Neural progenitor cell (in vitro differentiated cells): ENCODE measurements around the gene SYTL3. TPM values are rescaled to one million over a fixed set of nuclear protein-coding genes. Genes with fewer than 3 reads are reported as not detected.

ENCODE experiments used
- DNase-seq: peaks from one replicate; pipeline ENCODE4 v3.0.0-alpha.2; 2016; ENCODE audit warnings: low spot score
- H2AFZ ChIP-seq: fragments of 200-600 bp; sonication (generic); replicated peaks from 2 replicates; pipeline ENCODE4 v1.6.1; 2016; ENCODE audit warnings: antibody characterized with exemption
- H3F3A ChIP-seq: fragments of 200-600 bp; sonication (generic); 2 replicates; pipeline ENCODE4 v1.6.1; 2016; ENCODE audit warnings: antibody characterized with exemption, low read depth
- H3K27ac ChIP-seq: fragments of 200-600 bp; sonication (generic); 2 replicates; pipeline ENCODE4 v1.5.1; 2016; ENCODE audit warnings: mild to moderate bottlenecking
- H3K27me3 ChIP-seq: fragments of 200-600 bp; sonication (generic); 2 replicates; pipeline ENCODE4 v1.6.1; 2016; ENCODE audit warnings: mild to moderate bottlenecking, moderate library complexity
- H3K36me3 ChIP-seq: fragments of 200-600 bp; sonication (generic); 2 replicates; pipeline ENCODE4 v1.5.1; 2016
- H3K4me1 ChIP-seq: fragments of 200-600 bp; sonication (generic); 2 replicates; pipeline ENCODE4 v1.6.1; 2016; ENCODE audit warnings: mixed run types
- H3K4me2 ChIP-seq: fragments of 200-600 bp; sonication (generic); 2 replicates; pipeline ENCODE4 v1.6.1; 2016
- H3K4me3 ChIP-seq: fragments of 200-600 bp; sonication (generic); 2 replicates; pipeline ENCODE4 v1.5.1; 2016
- H3K79me2 ChIP-seq: fragments of 200-600 bp; sonication (generic); 2 replicates; pipeline ENCODE4 v1.6.1; 2016; ENCODE audit warnings: low read depth
- H3K9ac ChIP-seq: fragments of 200-600 bp; sonication (generic); 2 replicates; pipeline ENCODE4 v1.6.1; 2016
- H3K9me3 ChIP-seq: fragments of 200-600 bp; sonication (generic); 2 replicates; pipeline ENCODE4 v1.5.1; 2016; ENCODE audit warnings: low read depth
- H4K20me1 ChIP-seq: fragments of 200-600 bp; sonication (generic); 2 replicates; pipeline ENCODE4 v1.6.1; 2016; ENCODE audit warnings: low read depth
- H3K27ac Mint-ChIP-seq: 3 replicates; pipeline ENCODE4 v1.8.0; 2021; ENCODE audit warnings: mixed read lengths
- H3K27me3 Mint-ChIP-seq: 2 replicates; pipeline ENCODE4 v1.8.0; 2022; ENCODE audit warnings: low read depth, mild to moderate bottlenecking, inconsistent platforms, moderate library complexity, mixed read lengths; ENCODE audit not compliant: insufficient read depth
- H3K36me3 Mint-ChIP-seq: 3 replicates; pipeline ENCODE4 v1.8.0; 2021; ENCODE audit warnings: mixed read lengths
- H3K4me1 Mint-ChIP-seq: 3 replicates; pipeline ENCODE4 v1.8.0; 2021; ENCODE audit warnings: mixed read lengths
- H3K4me3 Mint-ChIP-seq: 3 replicates; pipeline ENCODE4 v1.8.0; 2021; ENCODE audit warnings: mild to moderate bottlenecking, moderate library complexity, mixed read lengths
- H3K9me3 Mint-ChIP-seq: 3 replicates; pipeline ENCODE4 v1.8.0; 2020; ENCODE audit warnings: mixed read lengths
- CTCF ChIP-seq: fragments of 200-600 bp; sonication (generic); IDR thresholded peaks from 2 replicates; pipeline ENCODE4 v1.5.1; 2017; ENCODE audit warnings: antibody characterized with exemption, mild to moderate bottlenecking
- EZH2 ChIP-seq: fragments of 200-600 bp; sonication (generic); IDR thresholded peaks from 2 replicates; pipeline ENCODE4 v1.6.1; 2017; ENCODE audit warnings: antibody characterized with exemption, mild to moderate bottlenecking, moderate library complexity
- EZH2phosphoT487 ChIP-seq: fragments of 200-600 bp; sonication (generic); IDR thresholded peaks from 2 replicates; pipeline ENCODE4 v1.6.1; 2017; ENCODE audit warnings: antibody characterized with exemption
- total RNA-seq: library from RNA; depleted of rRNA; stranded (reverse); fragments of >200 nt; gene quantifications from 2 replicates; pipeline ENCODE4 v1.2.3, GENCODE V29; 2015; ENCODE audit warnings: low replicate concordance

SYTL3 gene
- total RNA-seq, 1 donor from 2014 or later, result not detected

- H3K27ac ChIP-seq, result no peak overlapping the region
- H3K9ac ChIP-seq, result no peak overlapping the region
- H3K4me1 ChIP-seq, result no peaks in the 10 kb centered on the region
- H3K9me3 ChIP-seq, result no peaks in the 10 kb centered on the region
- Mint-ChIP-seq H3K9me3 (no peaks in the 10 kb centered on the region), H3K27me3 (peaks cover 6% of the 10 kb centered on the region), H3K36me3 (peaks cover 49% of the 10 kb centered on the region), H3K27ac (no peak overlapping the region), H3K4me1 (peaks cover 30% of the 10 kb centered on the region), H3K4me3 (no peak overlapping the region)
- H3K4me2 ChIP-seq, result no peak overlapping the region
- TF ChIP-seq EZH2, result no peak
- no peak for TF ChIP-seq CTCF
- no peak for TF ChIP-seq EZH2phosphoT487
- H3K4me3 ChIP-seq, result no peak overlapping the region
- peaks cover 11% of the 10 kb centered on the region for H3F3A ChIP-seq
- no peak overlapping the region for H2AFZ ChIP-seq
- no peaks in the 10 kb centered on the region for H3K36me3 ChIP-seq
- no peaks in the 10 kb centered on the region for H4K20me1 ChIP-seq
- H3K79me2 ChIP-seq, result no peaks in the 10 kb centered on the region
- no peak for DNase-seq
- no peaks in the 10 kb centered on the region for H3K27me3 ChIP-seq
These were observed 117.0 kb downstream of the SYTL3 start for GRCh38 chr6:158766621-158767455.

GRCh38 chr6:158767709-158768108 is 117.9 kb downstream of the SYTL3 start:
- peaks cover 32% of the 10 kb centered on the region for H3K4me1 Mint-ChIP-seq

GRCh38 chr6:158768436-158768835 is 118.6 kb downstream of the SYTL3 start:
- Histone ChIP-seq H3K79me2 (no peaks in the 10 kb centered on the region), H4K20me1 (peaks cover 4% of the 10 kb centered on the region), H3K27ac (no peak overlapping the region), H3F3A (peaks cover 2% of the 10 kb centered on the region), H3K4me2 (no peak overlapping the region), H3K9ac (no peak overlapping the region), H3K4me1 (no peaks in the 10 kb centered on the region), H3K36me3 (no peaks in the 10 kb centered on the region), H3K4me3 (no peak overlapping the region), H3K27me3 (no peaks in the 10 kb centered on the region), H2AFZ (no peak overlapping the region), H3K9me3 (no peaks in the 10 kb centered on the region)
- no peak for TF ChIP-seq CTCF
- TF ChIP-seq EZH2phosphoT487, result no peak
- TF ChIP-seq EZH2, result no peak
- DNase-seq, result no peak
- H3K4me1 Mint-ChIP-seq, result peaks cover 35% of the 10 kb centered on the region
- H3K36me3 Mint-ChIP-seq, result peaks cover 61% of the 10 kb centered on the region
- H3K9me3 Mint-ChIP-seq, result no peaks in the 10 kb centered on the region
- H3K27ac Mint-ChIP-seq, result peak overlapping the region; percentile 11
- no peak overlapping the region for H3K4me3 Mint-ChIP-seq
- peaks cover 6% of the 10 kb centered on the region for H3K27me3 Mint-ChIP-seq

More at GRCh38 chr6:158767709-158768108, 117.9 kb downstream of the SYTL3 start:
- Mint-ChIP-seq H3K4me3 (no peak overlapping the region), H3K36me3 (peaks cover 54% of the 10 kb centered on the region), H3K27ac (no peak overlapping the region), H3K27me3 (peaks cover 6% of the 10 kb centered on the region), H3K9me3 (no peaks in the 10 kb centered on the region)
- H4K20me1 ChIP-seq, result peaks cover 4% of the 10 kb centered on the region
- H3K79me2 ChIP-seq, result no peaks in the 10 kb centered on the region
- no peak overlapping the region for H3K9ac ChIP-seq
- no peak overlapping the region for H2AFZ ChIP-seq
- no peak overlapping the region for H3K4me3 ChIP-seq
- no peak overlapping the region for H3K27ac ChIP-seq
- H3K4me2 ChIP-seq, result no peak overlapping the region
- H3K4me1 ChIP-seq, result no peaks in the 10 kb centered on the region
- no peaks in the 10 kb centered on the region for H3K27me3 ChIP-seq
- TF ChIP-seq EZH2phosphoT487, result no peak
- TF ChIP-seq EZH2, result no peak
- no peak for TF ChIP-seq CTCF
- no peaks in the 10 kb centered on the region for H3K36me3 ChIP-seq
- no peaks in the 10 kb centered on the region for H3K9me3 ChIP-seq
- DNase-seq, result no peak
- H3F3A ChIP-seq, result peaks cover 10% of the 10 kb centered on the region
